Lower leg skin (tissue), 3 donors: ENCODE results near the gene TMEM117.

Experiments
- CTCF ChIP-seq, 3 donors: fragments of 450-650 bp; IDR thresholded peaks; one replicate each; pipeline ENCODE4 v1.5.1; 2016; ENCODE audit warnings: antibody characterized with exemption in 3 of 3, mild to moderate bottlenecking in 3 of 3, moderate library complexity in 2 of 3
- POLR2A ChIP-seq, 2 donors: fragments of 450-650 bp; IDR thresholded peaks; one replicate each; pipeline ENCODE4 v1.6.1; 2016 to 2017; ENCODE audit warnings: antibody characterized with exemption in 2 of 2, mild to moderate bottlenecking in 1 of 2, moderate library complexity in 1 of 2

GRCh38 chr12:44143175-44143574, 307.3 kb downstream of the TMEM117 start:
- TF ChIP-seq CTCF (IDR thresholded peaks at IDR 0.05), result no peak
- TF ChIP-seq POLR2A (IDR thresholded peaks at IDR 0.05), result no peak
